Natural killer cell (primary cell): Measurements from ENCODE around the gene KDM4F. TPM values are rescaled to one million over a fixed set of nuclear protein-coding genes. Genes with fewer than 3 reads are reported as not detected.

Experiments used
- ATAC-seq, 3 donors: fragments of 150-1000 bp in 2 of 3; fragments of 200-7000 bp in 1 of 3; cut with Tn5 transposase; 1 replicate in 1 of 3; 2 replicates in 2 of 3; pipeline ENCODE4 v1.10.0; 2021; ENCODE audit warnings: mild to moderate bottlenecking in 2 of 3, moderate library complexity in 2 of 3
- DNase-seq, 2 donors: peaks; one replicate each; pipeline versions ENCODE4 v3.0.0 to v3.0.0-alpha.2; 2013 to 2021; ENCODE audit warnings: mixed read lengths in 1 of 2
- H3K27ac ChIP-seq: one replicate; pipeline ENCODE4 v1.5.1; 2013; ENCODE audit warnings: mild to moderate bottlenecking, low read length
- H3K27me3 ChIP-seq: one replicate; pipeline ENCODE4 v1.6.1; 2013; ENCODE audit warnings: low read length; ENCODE audit not compliant: control insufficient read depth, insufficient read depth
- H3K36me3 ChIP-seq: one replicate; pipeline ENCODE4 v1.6.1; 2013; ENCODE audit warnings: low read length; ENCODE audit not compliant: control insufficient read depth, insufficient read depth
- H3K4me1 ChIP-seq: one replicate; pipeline ENCODE4 v1.6.1; 2013; ENCODE audit warnings: low read length; ENCODE audit not compliant: control insufficient read depth, insufficient read depth
- H3K4me3 ChIP-seq: one replicate; pipeline ENCODE4 v1.5.1; 2013; ENCODE audit warnings: low read length
- H3K9me3 ChIP-seq: one replicate; pipeline ENCODE4 v1.6.1; 2013; ENCODE audit warnings: low read length; ENCODE audit not compliant: control insufficient read depth, insufficient read depth
- H3K27ac Mint-ChIP-seq, 2 donors: one replicate each; pipeline ENCODE4 v1.8.0; 2022; ENCODE audit warnings: mild to moderate bottlenecking in 2 of 2, mixed read lengths in 2 of 2, moderate library complexity in 1 of 2
- H3K27me3 Mint-ChIP-seq, 2 donors: one replicate each; pipeline ENCODE4 v1.8.0; 2022; ENCODE audit warnings: low read depth in 2 of 2, mixed read lengths in 2 of 2
- H3K36me3 Mint-ChIP-seq: one replicate; pipeline ENCODE4 v1.8.0; 2022; ENCODE audit warnings: mixed read lengths
- H3K4me1 Mint-ChIP-seq, 2 donors: one replicate each; pipeline ENCODE4 v1.8.0; 2022; ENCODE audit warnings: mixed read lengths in 2 of 2
- H3K4me3 Mint-ChIP-seq: one replicate; pipeline ENCODE4 v1.8.0; 2022; ENCODE audit warnings: mild to moderate bottlenecking, moderate library complexity, mixed read lengths
- H3K9me3 Mint-ChIP-seq, 2 donors: one replicate each; pipeline ENCODE4 v1.8.0; 2022; ENCODE audit warnings: mixed read lengths in 2 of 2
- CTCF ChIP-seq: fragments of 200-600 bp; IDR thresholded peaks from one replicate; pipeline ENCODE4 v1.8.0; 2022; ENCODE audit warnings: antibody characterized with exemption
- WGBS: methylation state at CpG from one replicate; pipeline ENCODE4 v1.1.7; 2013; ENCODE audit warnings: missing lambda C conversion rate; ENCODE audit not compliant: insufficient coverage; 5-methylcytosine and 5-hydroxymethylcytosine counted together
- intact Hi-C: fragments of 100-400 bp; cut with micrococcal nuclease; formaldehyde crosslinking; loops from one replicate; pipeline ENCODE4 v1.14.2; 2022
- total RNA-seq, 4 donors: library from RNA; stranded (reverse); fragments of 120-200 nt in 1 of 4; gene quantifications; one replicate each; pipeline versions ENCODE4 v1.2.3 to v1.2.4, GENCODE V29; 2013 to 2022

Gene KDM4F
- total RNA-seq, 3 donors from 2014 or later (not counting 1 experiment from before 2014, with no cell fraction given), result not detected

- Mint-ChIP-seq H3K36me3 (no peaks in the 10 kb centered on the region), H3K4me3 (peak overlapping the region; percentile 1), H3K27me3 (no peaks in the 10 kb centered on the region), H3K27ac (peak overlapping the region in 1 of 2 donors; percentile 21), H3K4me1 (peaks cover 36 to 38% of the 10 kb centered on the region in 2 donors), H3K9me3 (no peaks in the 10 kb centered on the region)
- Histone ChIP-seq H3K9me3 (no peaks in the 10 kb centered on the region), H3K27me3 (no peaks in the 10 kb centered on the region), H3K4me3 (no peak overlapping the region), H3K4me1 (peaks cover 6% of the 10 kb centered on the region), H3K36me3 (peaks cover 4% of the 10 kb centered on the region), H3K27ac (no peak overlapping the region)
- WGBS, result 89% methylated on average over 1 of the region's 1 CpG
- DNase-seq (no peak), ATAC-seq (no peak)
- intact Hi-C loops, result no loop called here
- no peak for TF ChIP-seq CTCF
Observed at GRCh38 chr11:95070471-95070870, 21.2 kb downstream of the KDM4F start.

DNA sequence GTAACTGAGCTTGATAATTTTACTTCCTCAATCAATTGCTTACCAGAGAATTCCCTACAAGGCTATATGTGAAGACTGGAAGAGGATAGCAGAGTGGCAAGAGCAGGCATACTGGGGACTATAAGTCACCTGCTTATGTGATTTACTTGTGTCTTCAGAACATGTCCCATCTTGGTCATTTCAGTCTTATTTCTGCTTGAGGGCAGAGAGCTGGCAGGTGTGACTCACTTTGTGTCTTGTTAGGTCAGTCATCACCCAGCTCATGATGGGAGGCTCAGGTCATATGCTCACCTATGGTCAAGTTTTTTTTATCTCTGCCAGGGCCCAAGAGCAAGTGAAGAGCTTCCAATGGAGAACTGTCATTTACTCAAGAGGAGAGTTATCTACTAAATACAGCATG is 23.7 kb downstream of the KDM4F start:
- H3K36me3 Mint-ChIP-seq, result no peaks in the 10 kb centered on the region
- peak overlapping the region in 1 of 2 donors; percentile 28 for H3K27ac Mint-ChIP-seq
- H3K9me3 Mint-ChIP-seq, result no peaks in the 10 kb centered on the region
- peaks cover 0 to 3% of the 10 kb centered on the region in 2 donors for H3K27me3 Mint-ChIP-seq
- DNase-seq, result no peak
- no peak for TF ChIP-seq CTCF
- intact Hi-C loops, result no loop called here
- H3K36me3 ChIP-seq, result peaks cover 4% of the 10 kb centered on the region
- peaks cover 6% of the 10 kb centered on the region for H3K4me1 ChIP-seq
- no peak overlapping the region for H3K27ac ChIP-seq
- no peak overlapping the region for H3K4me3 Mint-ChIP-seq
- H3K4me1 Mint-ChIP-seq, result peaks cover 24 to 28% of the 10 kb centered on the region in 2 donors
- no peaks in the 10 kb centered on the region for H3K9me3 ChIP-seq
- no peaks in the 10 kb centered on the region for H3K27me3 ChIP-seq
- H3K4me3 ChIP-seq, result no peak overlapping the region
- no peak for ATAC-seq

DNA sequence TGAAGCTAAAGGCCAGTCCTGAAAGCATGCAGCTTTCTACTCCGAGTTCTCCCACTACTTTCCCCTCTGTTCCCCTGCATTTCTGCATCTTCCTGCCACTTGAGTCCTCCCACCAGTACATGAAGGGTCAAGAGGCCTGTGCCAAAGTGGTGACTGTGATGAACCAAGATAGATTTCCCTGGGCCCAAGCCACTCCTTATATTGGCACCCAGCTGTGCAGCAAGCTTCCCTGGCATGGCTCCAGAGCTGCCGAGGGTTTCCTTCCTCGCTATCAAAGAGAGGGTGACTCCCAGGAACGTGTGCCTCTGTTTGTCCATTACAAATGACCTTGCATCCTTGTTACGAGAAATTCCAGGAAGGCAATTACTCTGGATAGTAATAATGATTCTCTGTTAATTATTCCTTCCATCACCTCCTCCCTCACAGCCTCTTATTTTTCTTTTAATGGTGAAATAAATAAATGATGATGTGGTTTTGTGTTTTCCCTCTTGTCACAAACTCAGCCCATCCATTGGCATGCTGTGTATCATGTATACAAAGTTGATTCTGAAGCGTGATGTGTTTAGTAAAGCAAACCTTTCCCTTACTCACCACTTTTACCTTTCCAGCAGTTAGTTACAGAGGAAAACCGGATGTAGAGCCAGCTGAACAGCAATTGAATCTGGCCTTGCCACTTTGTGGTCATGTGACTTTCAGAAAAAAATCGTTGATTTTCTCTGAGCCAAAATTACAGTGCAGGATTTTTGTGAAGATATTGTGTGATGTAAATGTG is 25.8 kb downstream of the KDM4F start:
- Mint-ChIP-seq H3K36me3 (no peaks in the 10 kb centered on the region), H3K9me3 (no peaks in the 10 kb centered on the region), H3K4me3 (no peak overlapping the region), H3K27me3 (peaks cover 0 to 11% of the 10 kb centered on the region in 2 donors), H3K4me1 (peaks cover 8 to 9% of the 10 kb centered on the region in 2 donors), H3K27ac (no peak overlapping the region)
- no peak overlapping the region for H3K27ac ChIP-seq
- peaks cover 1% of the 10 kb centered on the region for H3K4me1 ChIP-seq
- no peak for TF ChIP-seq CTCF
- H3K36me3 ChIP-seq, result peaks cover 4% of the 10 kb centered on the region
- no peaks in the 10 kb centered on the region for H3K9me3 ChIP-seq
- no peak for ATAC-seq
- intact Hi-C loops, result no loop called here
- no peaks in the 10 kb centered on the region for H3K27me3 ChIP-seq
- H3K4me3 ChIP-seq, result no peak overlapping the region
- DNase-seq, result no peak
- WGBS, result 62% methylated on average over 7 of the region's 8 CpGs

DNA sequence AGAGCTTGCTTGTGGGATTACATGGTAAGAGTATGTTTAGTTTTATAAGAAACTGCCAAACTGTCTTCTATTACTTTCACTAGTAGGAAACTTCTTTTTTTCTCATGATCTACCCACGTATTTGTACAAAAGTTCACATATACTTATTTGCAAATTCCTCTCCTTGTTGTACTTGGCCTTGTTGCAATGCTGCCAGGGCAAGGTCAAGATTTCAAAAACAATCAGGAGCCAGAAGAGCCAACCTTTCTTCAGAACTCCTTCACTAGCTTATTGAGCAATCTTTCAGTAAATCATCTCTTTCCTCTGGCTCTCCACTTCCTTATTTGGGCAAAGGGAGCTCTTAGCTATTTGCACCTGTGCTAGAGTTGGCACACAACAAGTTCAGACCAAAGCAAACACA is 27.2 kb downstream of the KDM4F start:
- Mint-ChIP-seq H3K27me3 (peaks cover 0 to 11% of the 10 kb centered on the region in 2 donors), H3K4me3 (no peak overlapping the region), H3K9me3 (no peaks in the 10 kb centered on the region), H3K4me1 (no peaks in the 10 kb centered on the region), H3K36me3 (no peaks in the 10 kb centered on the region), H3K27ac (no peak overlapping the region)
- no peaks in the 10 kb centered on the region for H3K27me3 ChIP-seq
- no peak for DNase-seq
- peaks cover under 1% of the 10 kb centered on the region for H3K36me3 ChIP-seq
- TF ChIP-seq CTCF, result no peak
- intact Hi-C loops, result no loop called here
- no peaks in the 10 kb centered on the region for H3K9me3 ChIP-seq
- no peak overlapping the region for H3K4me3 ChIP-seq
- WGBS, result 20% methylated on average over 1 of the region's 1 CpG
- ATAC-seq, result no peak
- no peak overlapping the region for H3K27ac ChIP-seq
- no peaks in the 10 kb centered on the region for H3K4me1 ChIP-seq
